Measurements from ENCODE around the gene RASSF8.

RASSF8 gene

GRCh38 chr12:25958428-25959070, at the start of gene RASSF8:
RASSF8 (plus strand) TSS chr12:25958682; CDS start chr12:26055344, 96,662 bp downstream.
- DNase-seq: no peak

GRCh38 chr12:25914551-25914950, 43.9 kb upstream of the RASSF8 start:
- DNase-seq: no peak

GRCh38 chr12:25924491-25925001, 33.9 kb upstream of the RASSF8 start:
- no peak for DNase-seq

- DNase-seq: no peak
These were observed 33.4 kb upstream of the RASSF8 start for GRCh38 chr12:25925064-25925463.

GRCh38 chr12:25926536-25926935, 31.9 kb upstream of the RASSF8 start:
- DNase-seq: no peak

GRCh38 chr12:25929142-25929541, 29.3 kb upstream of the RASSF8 start:
- no peak for DNase-seq

- DNase-seq: no peak
These were observed 25.5 kb upstream of the RASSF8 start for GRCh38 chr12:25932971-25933370.

GRCh38 chr12:25934456-25934855, 24.0 kb upstream of the RASSF8 start:
- DNase-seq: no peak

- no peak for DNase-seq
These were observed 22.9 kb upstream of the RASSF8 start for GRCh38 chr12:25935355-25936144.

- no peak for DNase-seq
These were observed 21.4 kb upstream of the RASSF8 start for GRCh38 chr12:25937096-25937495.

- DNase-seq: no peak
These were observed 19.9 kb upstream of the RASSF8 start for GRCh38 chr12:25938581-25938980.

- DNase-seq: no peak
These were observed 18.9 kb upstream of the RASSF8 start for GRCh38 chr12:25939606-25940005.

GRCh38 chr12:25940886-25941285, 17.6 kb upstream of the RASSF8 start:
- no peak for DNase-seq

- DNase-seq: no peak
These were observed 15.8 kb upstream of the RASSF8 start for GRCh38 chr12:25942709-25943108.

- DNase-seq: no peak
These were observed 14.5 kb upstream of the RASSF8 start for GRCh38 chr12:25943940-25944339.

GRCh38 chr12:25949343-25949742, 9.1 kb upstream of the RASSF8 start:
- no peak for DNase-seq

GRCh38 chr12:25950329-25951115, 8.0 kb upstream of the RASSF8 start:
- no peak for DNase-seq

GRCh38 chr12:25957793-25958427, 572 bp upstream of the RASSF8 start:
- DNase-seq: no peak

GRCh38 chr12:25959071-25959961, 834 bp downstream of the RASSF8 start:
- DNase-seq: no peak

- DNase-seq: no peak
These were observed 1.7 kb downstream of the RASSF8 start for GRCh38 chr12:25960143-25960542.

GRCh38 chr12:25960961-25961360, 2.5 kb downstream of the RASSF8 start:
- no peak for DNase-seq

All from CD4-positive, alpha-beta T cell treated with Interleukin-10 for 1 hour (primary cell).